Adrenal gland (tissue), 12 donors: ENCODE data around the gene BEST4. TPM values are rescaled to one million over a fixed set of nuclear protein-coding genes. Genes with fewer than 3 reads are reported as not detected.
"Not testable (repeated sequence)": the region's sequence is repeated elsewhere in the genome, so short reads cannot be mapped to it uniquely, and the experiment has no call there.

Experiments used
- DNase-seq, 7 donors: peaks; one replicate each; pipeline ENCODE4 v3.0.0-alpha.2; 2019 to 2020
- H3K27ac ChIP-seq, 5 donors: fragments of 200-600 bp; sonication (generic) in 4 of 5; 1 replicate in 3 of 5; 2 replicates in 2 of 5; pipeline versions ENCODE4 v1.5.1 to v1.8.0; 2016 to 2020; ENCODE audit warnings: mild to moderate bottlenecking in 1 of 5
- H3K27me3 ChIP-seq: fragments of 200-600 bp; 2 replicates; pipeline ENCODE4 v1.8.0; 2021
- H3K36me3 ChIP-seq, 2 donors: fragments of 200-600 bp; replicated peaks in 1 of 2; 1 replicate in 1 of 2; 2 replicates in 1 of 2; pipeline versions ENCODE4 v1.5.1 to v1.8.0; 2018 to 2022
- H3K4me1 ChIP-seq, 2 donors: fragments of 200-600 bp; replicated peaks in 1 of 2; 1 replicate in 1 of 2; 2 replicates in 1 of 2; pipeline versions ENCODE4 v1.5.1 to v1.8.0; 2018 to 2021
- H3K4me3 ChIP-seq, 4 donors: fragments of 200-600 bp; sonication (generic) in 3 of 4; one replicate each; pipeline ENCODE4 v1.5.1; 2016 to 2018
- H3K9me3 ChIP-seq, 3 donors: fragments of 200-600 bp; sonication (generic) in 1 of 3; replicated peaks in 1 of 3; 1 replicate in 2 of 3; 2 replicates in 1 of 3; pipeline versions ENCODE4 v1.5.1 to v1.8.0; 2016 to 2021
- POLR2A ChIP-seq, 2 donors: fragments of 450-650 bp; IDR thresholded peaks; one replicate each; pipeline ENCODE4 v1.6.1; 2017; ENCODE audit warnings: antibody characterized with exemption in 2 of 2, mild to moderate bottlenecking in 2 of 2, moderate library complexity in 1 of 2
- whole genome bisulfite sequencing, 4 donors: extraction: QIAGEN DNeasy Blood & Tissue Kit in 2 of 4; methylation state at CpG; one replicate each; pipeline versions ENCODE4 v1.1.5 to v1.1.7; 2013 to 2017; 5-methylcytosine and 5-hydroxymethylcytosine counted together
- intact Hi-C, 2 donors: fragments of 100-400 bp; cut with DNase I; formaldehyde crosslinking; loops; one replicate each; pipeline versions ENCODE4 v1.14.1 to v1.15.0; 2022 to 2023
- polyA plus RNA-seq, 3 donors: library from polyadenylated mRNA; stranded (reverse); fragments of 200-250 nt in 2 of 3; fragments of 350-450 nt in 1 of 3; fragmentation: Illumina TruSeq in 1 of 3; extraction: RNeasy Lipid Tissue Mini Kit (QIAGEN cat#74804) in 1 of 3; gene quantifications; one replicate each; pipeline ENCODE4 v1.2.3, GENCODE V29; 2013 to 2014
- total RNA-seq, 9 donors: library from RNA; depleted of rRNA in 4 of 9; stranded (reverse); fragments of >200 nt in 4 of 9; fragments of 120-200 nt in 1 of 9; fragmentation: NEBNext Ultra II Directional in 1 of 9; extraction: Animal tissue kit (Norgen Biotek cat#: 25700) in 1 of 9; gene quantifications; one replicate each; pipeline versions ENCODE4 v1.1.0 to v1.2.4, GENCODE V29; 2013 to 2023
- TF ChIP-seq, protein P1 (sequence below), 6 experiments: fragments of 450-650 bp in 4 of 6; fragments of 200-600 bp in 2 of 6; sonication (generic) in 1 of 6; IDR thresholded peaks; 1 replicate in 5 of 6; 2 replicates in 1 of 6; pipeline versions ENCODE4 v1.5.1 to v1.8.0; 2016 to 2021; ENCODE audit warnings: antibody characterized with exemption in 6 of 6, mild to moderate bottlenecking in 2 of 6, moderate library complexity in 1 of 6
- donor health status: healthy with polysubstance abuse.
- donor health status: Bipolar disorder and iron deficiency.
- donor health status: DM: yes; HTN: yes; CAD: no.
- donor health status: DM: no; HTN: no; CAD: no.
- donor health status: DM: no; HTN: no; CAD: no.
- donor health status: DM: yes; HTN: yes; CAD: no.

The BEST4 gene
- total and polyA plus RNA-seq, 12 donors: 0.09 to 6.2 (median 0.68) TPM; not detected in 1

DNA sequence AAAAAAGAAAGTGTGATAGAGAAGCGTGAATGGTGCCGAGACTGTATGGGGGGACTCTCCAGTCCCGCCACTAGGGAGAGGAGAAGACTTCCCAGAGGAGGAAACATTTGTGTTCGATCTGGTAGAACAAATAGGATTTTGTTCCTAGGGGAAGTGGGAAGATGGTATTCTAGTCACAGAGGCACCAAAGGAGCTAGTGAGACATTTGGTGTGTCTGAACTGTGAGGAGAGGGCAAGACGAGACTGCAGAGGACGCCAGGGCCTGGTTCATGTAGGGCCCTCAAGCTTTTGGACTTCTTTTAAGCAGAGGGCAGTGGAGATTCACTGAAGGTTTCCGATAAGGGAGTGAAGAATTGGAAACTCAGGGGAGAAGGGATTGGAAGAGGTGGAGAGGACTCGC, 23.3 kb upstream of the BEST4 start:
- no peak overlapping the region for H3K4me3 ChIP-seq
- peak in 3 of 7 donors; percentile 15 to 27 (median 21) for DNase-seq
- TF ChIP-seq POLR2A (IDR thresholded peaks at IDR 0.05): no peak
- TF ChIP-seq, protein P1, sequence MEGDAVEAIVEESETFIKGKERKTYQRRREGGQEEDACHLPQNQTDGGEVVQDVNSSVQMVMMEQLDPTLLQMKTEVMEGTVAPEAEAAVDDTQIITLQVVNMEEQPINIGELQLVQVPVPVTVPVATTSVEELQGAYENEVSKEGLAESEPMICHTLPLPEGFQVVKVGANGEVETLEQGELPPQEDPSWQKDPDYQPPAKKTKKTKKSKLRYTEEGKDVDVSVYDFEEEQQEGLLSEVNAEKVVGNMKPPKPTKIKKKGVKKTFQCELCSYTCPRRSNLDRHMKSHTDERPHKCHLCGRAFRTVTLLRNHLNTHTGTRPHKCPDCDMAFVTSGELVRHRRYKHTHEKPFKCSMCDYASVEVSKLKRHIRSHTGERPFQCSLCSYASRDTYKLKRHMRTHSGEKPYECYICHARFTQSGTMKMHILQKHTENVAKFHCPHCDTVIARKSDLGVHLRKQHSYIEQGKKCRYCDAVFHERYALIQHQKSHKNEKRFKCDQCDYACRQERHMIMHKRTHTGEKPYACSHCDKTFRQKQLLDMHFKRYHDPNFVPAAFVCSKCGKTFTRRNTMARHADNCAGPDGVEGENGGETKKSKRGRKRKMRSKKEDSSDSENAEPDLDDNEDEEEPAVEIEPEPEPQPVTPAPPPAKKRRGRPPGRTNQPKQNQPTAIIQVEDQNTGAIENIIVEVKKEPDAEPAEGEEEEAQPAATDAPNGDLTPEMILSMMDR (IDR thresholded peaks at IDR 0.05): no peak

DNA sequence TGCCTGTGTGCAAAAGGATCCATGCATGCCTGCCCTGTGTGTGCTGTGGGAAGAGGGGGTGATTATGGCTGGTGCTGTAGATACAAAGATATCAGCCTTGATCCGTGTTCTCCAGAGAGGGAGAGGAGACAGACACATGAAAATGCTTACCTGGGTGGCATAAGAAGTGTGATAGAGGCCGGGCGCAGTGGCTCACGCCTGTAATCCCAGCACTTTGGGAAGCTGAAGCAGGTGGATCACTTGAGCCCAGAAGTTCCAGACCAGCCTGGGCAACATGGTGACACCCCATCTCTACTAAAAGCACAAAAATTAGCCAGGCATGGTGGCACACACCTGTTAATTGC, 22.8 kb upstream of the BEST4 start:
- DNase-seq: peak in 2 of 7 donors; percentile 23 to 52
- H3K27me3 ChIP-seq, H3K9me3 ChIP-seq, intact Hi-C loops: not testable (repeated sequence)
- Histone ChIP-seq H3K36me3 (peaks cover 0 to 14% of the 10 kb centered on the region in 2 donors), H3K27ac (peak overlapping the region in 4 of 5 donors; percentile 96 to 100 (median 99)), H3K4me3 (peak overlapping the region in 1 of 4 donors; percentile 48), H3K4me1 (peaks cover 64 to 77% of the 10 kb centered on the region in 2 donors)
- 82 to 87% (median 84%) methylated on average over 4 of the region's 4 CpGs for WGBS, 4 donors

More for the DNA sequence above, 23.3 kb upstream of the BEST4 start:
- peaks cover 60 to 72% of the 10 kb centered on the region in 2 donors for H3K4me1 ChIP-seq
- H3K27ac ChIP-seq: peak overlapping the region in 4 of 5 donors; percentile 96 to 100 (median 99)
- H3K36me3 ChIP-seq: peaks cover 0 to 9% of the 10 kb centered on the region in 2 donors
- 61 to 70% (median 68%) methylated on average over 8 of the region's 8 CpGs for WGBS, 4 donors
- no peaks in the 10 kb centered on the region for H3K27me3 ChIP-seq
- H3K9me3 ChIP-seq: no peaks in the 10 kb centered on the region
- intact Hi-C loops: no loop called here

DNA sequence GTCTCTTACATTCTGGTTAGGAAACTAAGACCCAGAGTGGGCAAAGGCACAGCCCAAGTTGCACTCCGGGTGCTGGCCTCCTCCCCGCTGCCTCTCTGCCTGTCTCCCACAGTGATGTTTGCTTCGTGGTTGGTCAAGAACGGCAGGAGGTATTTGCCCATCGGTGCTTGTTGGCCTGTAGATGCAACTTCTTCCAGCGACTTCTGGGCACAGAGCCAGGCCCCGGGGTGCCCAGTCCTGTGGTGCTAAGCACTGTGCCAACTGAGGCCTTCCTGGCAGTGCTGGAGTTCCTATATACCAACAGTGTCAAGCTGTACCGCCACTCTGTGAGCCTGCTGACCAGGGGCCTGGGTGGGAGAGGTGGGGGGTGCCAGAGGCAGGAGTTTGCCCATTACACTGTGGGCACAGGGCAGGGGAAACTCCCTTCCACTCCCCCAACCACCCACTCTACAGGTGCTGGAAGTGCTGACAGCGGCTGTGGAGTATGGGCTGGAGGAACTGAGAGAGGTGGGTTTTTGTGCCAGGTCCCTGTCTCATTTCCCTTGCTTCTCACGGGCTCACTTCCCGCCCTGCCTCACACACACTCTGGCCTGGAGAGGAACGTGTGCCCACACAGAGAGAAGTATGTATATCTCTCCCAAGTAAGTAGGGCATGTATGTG, 22.3 kb upstream of the BEST4 start:
- TF ChIP-seq, protein P1 (IDR thresholded peaks at IDR 0.05): no peak
- peak in 1 of 2 donors; percentile 7 for TF ChIP-seq POLR2A (IDR thresholded peaks at IDR 0.05)
- peaks cover 0 to 19% of the 10 kb centered on the region in 2 donors for H3K36me3 ChIP-seq
- H3K27me3 ChIP-seq: no peaks in the 10 kb centered on the region
- H3K27ac ChIP-seq: peak overlapping the region; percentile 1 to 100 (median 99)
- peak overlapping the region in 1 of 4 donors; percentile 48 for H3K4me3 ChIP-seq
- intact Hi-C loops: no loop called here
- DNase-seq: peak; percentile 74 to 89 (median 86)
- WGBS, 4 donors: 33 to 52% (median 42%) methylated on average over 9 to 12 of the region's 12 CpGs
- H3K9me3 ChIP-seq: no peaks in the 10 kb centered on the region
- H3K4me1 ChIP-seq: peaks cover 64 to 77% of the 10 kb centered on the region in 2 donors

DNA sequence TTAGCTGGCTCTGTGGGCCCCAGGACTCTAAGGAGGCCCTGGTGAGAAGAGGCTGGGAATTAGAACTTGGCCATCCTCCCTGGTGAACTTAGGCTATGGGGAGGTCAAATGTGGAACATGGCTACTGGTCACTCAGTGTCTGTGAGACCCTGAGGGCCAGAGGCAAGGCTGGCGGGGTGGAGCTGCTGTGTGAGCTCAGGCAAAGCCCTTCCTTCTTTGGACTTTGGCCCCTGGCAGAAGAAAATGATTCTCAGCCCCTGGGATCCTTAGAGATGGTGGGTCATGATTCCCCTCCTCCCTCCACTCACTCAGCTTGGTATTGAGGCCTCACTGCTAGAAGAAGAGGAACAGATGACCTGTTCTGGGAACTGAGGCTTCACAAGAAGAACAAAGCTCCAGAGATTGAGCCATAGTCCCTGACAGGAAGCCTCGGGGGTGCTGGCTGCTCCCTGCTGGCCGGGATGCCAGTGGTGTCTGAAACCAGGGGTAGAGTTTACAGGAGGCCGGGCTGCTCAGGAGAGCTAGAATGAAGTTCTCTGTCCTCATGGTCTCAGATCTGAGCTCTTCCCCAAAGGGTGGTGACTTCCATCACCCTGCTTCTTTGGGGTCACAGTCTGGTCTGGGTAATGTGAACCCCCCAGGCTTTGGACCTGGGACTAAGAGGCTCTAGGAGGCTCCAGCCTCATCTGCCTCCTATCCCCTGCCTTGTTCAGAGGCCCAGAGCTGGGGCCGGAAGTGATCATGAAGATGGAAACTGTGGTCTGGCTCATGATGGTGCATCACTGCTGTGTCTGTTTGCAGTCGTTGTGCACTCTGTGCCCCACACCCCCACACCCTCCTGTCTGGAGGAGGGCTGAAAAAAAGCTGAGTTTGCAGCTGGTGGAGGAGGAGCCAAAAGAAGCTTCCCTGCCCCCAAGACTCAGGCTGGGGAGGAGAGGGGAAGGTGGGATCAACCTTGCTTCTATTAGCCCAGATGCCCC, 21.3 kb upstream of the BEST4 start:
- Histone ChIP-seq H3K4me3 (peak overlapping the region in 1 of 4 donors; percentile 48), H3K4me1 (peaks cover 64 to 76% of the 10 kb centered on the region in 2 donors)
- WGBS, 4 donors: 24 to 26% (median 25%) methylated on average over 3 to 6 of the region's 6 CpGs; no CpG with 5 or more reads in 1 of the 4 donors

More for the DNA sequence above, 21.3 kb upstream of the BEST4 start:
- peak in 6 of 7 donors; percentile 62 to 83 (median 70) for DNase-seq
- intact Hi-C loops: no loop called here
- Histone ChIP-seq H3K27me3 (no peaks in the 10 kb centered on the region), H3K9me3 (no peaks in the 10 kb centered on the region), H3K36me3 (peaks cover 0 to 23% of the 10 kb centered on the region in 2 donors), H3K27ac (peak overlapping the region; percentile 96 to 100 (median 99))
- TF ChIP-seq, protein P1 (IDR thresholded peaks at IDR 0.05): peak in 3 of 6 experiments; percentile 2 to 19 (median 11)
- peak in 1 of 2 donors; percentile 17 for TF ChIP-seq POLR2A (IDR thresholded peaks at IDR 0.05)
